CD4-positive, alpha-beta T cell (primary cell): Measurements from ENCODE around the gene PBX1. TPM values are rescaled to one million over a fixed set of nuclear protein-coding genes. Genes with fewer than 3 reads are reported as not detected.

Experiments used
- ATAC-seq: fragments of 200-7000 bp; cut with Tn5 transposase; one replicate; pipeline ENCODE4 v1.10.0; 2022; ENCODE audit warnings: mild to moderate bottlenecking; ENCODE audit not compliant: poor library complexity
- CTCF ChIA-PET: fragments of 350-600 bp; sonication (Branson Sonifier 250); formaldehyde crosslinking; loops from one replicate; lab custom pipeline; 2021; ENCODE audit warnings: antibody characterized with exemption, inconsistent platforms; lab: Charles Lee
- POLR2A ChIA-PET: fragments of 350-600 bp; sonication (Branson Sonifier 250); formaldehyde crosslinking; loops from one replicate; lab custom pipeline; 2021; ENCODE audit warnings: antibody characterized with exemption, inconsistent platforms; lab: Charles Lee
- DNase-seq, 14 experiments: peaks; one replicate each; pipeline ENCODE4 v3.0.0-alpha.2; 2013 to 2020; ENCODE audit warnings: mixed read lengths in 2 of 14
- H3K27ac ChIP-seq, 2 donors: one replicate each; pipeline versions ENCODE4 v1.5.1 to v1.7.0; 2013; ENCODE audit warnings: low read length in 2 of 2, low read depth in 1 of 2, mild to moderate bottlenecking in 1 of 2
- H3K27me3 ChIP-seq, 2 experiments: 1 replicate in 1 of 2; 2 replicates in 1 of 2; pipeline versions ENCODE4 v1.6.1 to v1.7.0; 2013; ENCODE audit warnings: low read length in 2 of 2, control low read depth in 1 of 2, mild to moderate bottlenecking in 1 of 2, moderate library complexity in 1 of 2; ENCODE audit not compliant: insufficient read depth in 2 of 2, control insufficient read depth in 1 of 2
- H3K36me3 ChIP-seq: one replicate; pipeline ENCODE4 v1.6.1; 2013; ENCODE audit warnings: low read length, control low read depth; ENCODE audit not compliant: insufficient read depth
- H3K4me1 ChIP-seq: one replicate; pipeline ENCODE4 v1.6.1; 2013; ENCODE audit warnings: low read length, control low read depth; ENCODE audit not compliant: insufficient read depth
- H3K4me3 ChIP-seq: one replicate; pipeline ENCODE4 v1.5.1; 2013; ENCODE audit warnings: mild to moderate bottlenecking, low read length, moderate library complexity
- H3K9me3 ChIP-seq, 2 experiments: 1 replicate in 1 of 2; 2 replicates in 1 of 2; pipeline versions ENCODE4 v1.6.1 to v1.7.0; 2013; ENCODE audit warnings: low read length in 2 of 2, mild to moderate bottlenecking in 2 of 2, control low read depth in 1 of 2, moderate library complexity in 1 of 2; ENCODE audit not compliant: control insufficient read depth in 1 of 2, insufficient read depth in 1 of 2
- H3K27ac Mint-ChIP-seq: one replicate; pipeline ENCODE4 v1.8.0; 2020; ENCODE audit warnings: mixed read lengths
- H3K27me3 Mint-ChIP-seq: one replicate; pipeline ENCODE4 v1.8.0; 2021; ENCODE audit warnings: mixed read lengths
- H3K36me3 Mint-ChIP-seq: one replicate; pipeline ENCODE4 v1.8.0; 2021; ENCODE audit warnings: low read depth, mixed read lengths
- H3K4me1 Mint-ChIP-seq: one replicate; pipeline ENCODE4 v1.8.0; 2021; ENCODE audit warnings: low read depth, mixed read lengths
- H3K4me3 Mint-ChIP-seq: one replicate; pipeline ENCODE4 v1.8.0; 2020; ENCODE audit warnings: mild to moderate bottlenecking, mixed read lengths
- H3K9me3 Mint-ChIP-seq: one replicate; pipeline ENCODE4 v1.8.0; 2020; ENCODE audit warnings: mixed read lengths
- CTCF ChIP-seq: fragments of 200-600 bp; IDR thresholded peaks from one replicate; pipeline ENCODE4 v1.8.0; 2022; ENCODE audit warnings: antibody characterized with exemption, mild to moderate bottlenecking
- intact Hi-C, 2 experiments: fragments of 100-400 bp; cut with DNase I in 1 of 2; cut with micrococcal nuclease in 1 of 2; formaldehyde crosslinking; loops; one replicate each; pipeline versions ENCODE4 v1.15.1 to v1.9.0; 2023 to 2025; cut with DNase I, micrococcal nuclease
- total RNA-seq, 174 experiments: library from RNA in 2 of 174; stranded (reverse) in 2 of 174; gene quantifications; one replicate each; pipeline ENCODE4 v1.2.3 and lab custom pipeline; 2021 to 2026

Gene PBX1
- total RNA-seq, 2 experiments from 2014 or later, result 0.64 to 0.96 TPM

- ChIA-PET POLR2A (no interaction called here), CTCF (no interaction called here)
- no peaks in the 10 kb centered on the region for H3K27me3 Mint-ChIP-seq
- H3K27me3 ChIP-seq, result no peaks in the 10 kb centered on the region
- TF ChIP-seq CTCF, result no peak
- no peaks in the 10 kb centered on the region for H3K4me1 Mint-ChIP-seq
- H3K9me3 Mint-ChIP-seq, result peaks cover 5% of the 10 kb centered on the region
- intact Hi-C loops, result no loop called here
- H3K4me3 ChIP-seq, result no peak overlapping the region
- H3K27ac Mint-ChIP-seq, result no peak overlapping the region
- no peak for DNase-seq
- no peak overlapping the region for H3K4me3 Mint-ChIP-seq
- H3K27ac ChIP-seq, result no peak overlapping the region
- ATAC-seq, result no peak
- H3K36me3 Mint-ChIP-seq, result no peaks in the 10 kb centered on the region
- peaks cover 0 to 14% of the 10 kb centered on the region in 2 experiments for H3K9me3 ChIP-seq
- H3K4me1 ChIP-seq, result no peaks in the 10 kb centered on the region
- no peaks in the 10 kb centered on the region for H3K36me3 ChIP-seq
Measured at GRCh38 chr1:164891615-164892014, 332.6 kb downstream of the PBX1 start.

GRCh38 chr1:164895026-164895912 is 336.3 kb downstream of the PBX1 start:
- intact Hi-C loops, result no loop called here
- H3K4me1 Mint-ChIP-seq, result no peaks in the 10 kb centered on the region
- no peak overlapping the region for H3K27ac Mint-ChIP-seq
- Histone ChIP-seq H3K27me3 (no peaks in the 10 kb centered on the region), H3K9me3 (peaks cover 0 to 16% of the 10 kb centered on the region in 2 experiments), H3K27ac (no peak overlapping the region), H3K36me3 (no peaks in the 10 kb centered on the region), H3K4me3 (no peak overlapping the region), H3K4me1 (no peaks in the 10 kb centered on the region)
- H3K36me3 Mint-ChIP-seq, result no peaks in the 10 kb centered on the region
- H3K4me3 Mint-ChIP-seq, result no peak overlapping the region
- no peak for ATAC-seq
- ChIA-PET POLR2A (no interaction called here), CTCF (no interaction called here)
- no peak for DNase-seq
- no peaks in the 10 kb centered on the region for H3K27me3 Mint-ChIP-seq
- H3K9me3 Mint-ChIP-seq, result no peaks in the 10 kb centered on the region
- TF ChIP-seq CTCF, result no peak

- Histone ChIP-seq H3K4me1 (no peaks in the 10 kb centered on the region), H3K9me3 (peaks cover 0 to 7% of the 10 kb centered on the region in 2 experiments), H3K27ac (no peak overlapping the region), H3K36me3 (no peaks in the 10 kb centered on the region), H3K4me3 (no peak overlapping the region), H3K27me3 (no peaks in the 10 kb centered on the region)
- no peak for DNase-seq
- CTCF ChIA-PET, result no interaction called here
- H3K36me3 Mint-ChIP-seq, result no peaks in the 10 kb centered on the region
- no peak overlapping the region for H3K4me3 Mint-ChIP-seq
- H3K27ac Mint-ChIP-seq, result no peak overlapping the region
- no peak for TF ChIP-seq CTCF
- intact Hi-C loops, result no loop called here
- ATAC-seq, result no peak
- no peaks in the 10 kb centered on the region for H3K27me3 Mint-ChIP-seq
- no peaks in the 10 kb centered on the region for H3K4me1 Mint-ChIP-seq
- POLR2A ChIA-PET, result no interaction called here
- H3K9me3 Mint-ChIP-seq, result no peaks in the 10 kb centered on the region
Measured at GRCh38 chr1:164901031-164901430, 342.0 kb downstream of the PBX1 start.
